HEK293 (cell line): Measurements from ENCODE around the gene B3GAT1.

Experiments used
- CTCF ChIA-PET: fragments of 350-600 bp; formaldehyde crosslinking; extraction: SDS; loops from one replicate; lab custom pipeline; 2021; ENCODE audit warnings: antibody characterized with exemption; lab: Yijun Ruan, JAX
- POLR2A ChIA-PET: fragments of 300-600 bp; formaldehyde crosslinking; extraction: SDS; loops from one replicate; lab custom pipeline; 2020; ENCODE audit warnings: antibody characterized with exemption, inconsistent platforms; lab: Yijun Ruan, JAX
- H3K27ac ChIP-seq: fragments of 200-500 bp; sonication (Bioruptor generic); 2 replicates; pipeline ENCODE4 v1.5.1; 2014; ENCODE audit warnings: low read depth, low read length, control low read depth, inconsistent platforms; ENCODE audit errors: extremely low read depth
- H3K36me3 ChIP-seq, 2 experiments: fragments of 200-500 bp in 1 of 2; sonication (Bioruptor generic) in 1 of 2; 1 replicate in 1 of 2; 2 replicates in 1 of 2; pipeline ENCODE4 v1.5.1; 2014 to 2017; ENCODE audit warnings: inconsistent platforms in 2 of 2, low read length in 2 of 2; ENCODE audit not compliant: control insufficient read depth in 2 of 2, insufficient read depth in 1 of 2
- H3K4me1 ChIP-seq: fragments of 200-500 bp; sonication (Bioruptor generic); 2 replicates; pipeline ENCODE4 v1.5.1; 2014; ENCODE audit warnings: mild to moderate bottlenecking, low read length, inconsistent platforms; ENCODE audit not compliant: control insufficient read depth, insufficient read depth
- H3K4me3 ChIP-seq: 2 replicates; pipeline ENCODE4 v1.5.1; 2011; ENCODE audit warnings: low read depth, mild to moderate bottlenecking, control low read depth, low read length, moderate library complexity
- H3K9me3 ChIP-seq: fragments of 200-500 bp; sonication (Bioruptor generic); 2 replicates; pipeline ENCODE4 v1.5.1; 2014; ENCODE audit warnings: low read depth, low read length, inconsistent platforms; ENCODE audit not compliant: control insufficient read depth, insufficient read depth
- ATF2 ChIP-seq: fragments of 450-650 bp; formaldehyde crosslinking; IDR thresholded peaks from 2 replicates; pipeline ENCODE4 v1.5.1; 2016; ENCODE audit warnings: missing biosample characterization, missing genetic modification characterization, low read depth
- EGR2 ChIP-seq: fragments of 450-650 bp; formaldehyde crosslinking; IDR thresholded peaks from 2 replicates; pipeline ENCODE4 v1.5.1; 2016; ENCODE audit warnings: low read depth, missing biosample characterization, missing genetic modification characterization
- KLF10 ChIP-seq: fragments of 450-650 bp; IDR thresholded peaks from 2 replicates; pipeline ENCODE4 v1.5.1; 2018; ENCODE audit warnings: missing biosample characterization, mild to moderate bottlenecking, missing genetic modification characterization
- OSR2 ChIP-seq: fragments of 450-650 bp; formaldehyde crosslinking; IDR thresholded peaks from 2 replicates; pipeline ENCODE4 v1.5.1; 2016; ENCODE audit warnings: missing biosample characterization, missing genetic modification characterization
- PRDM4 ChIP-seq: fragments of 450-650 bp; formaldehyde crosslinking; IDR thresholded peaks from 2 replicates; pipeline ENCODE4 v1.5.1; 2017; ENCODE audit warnings: missing biosample characterization, missing genetic modification characterization
- PRDM6 ChIP-seq: fragments of 450-650 bp; formaldehyde crosslinking; IDR thresholded peaks from 2 replicates; pipeline ENCODE4 v1.5.1; 2017; ENCODE audit warnings: missing biosample characterization, missing genetic modification characterization
- ZBTB17 ChIP-seq: fragments of 450-650 bp; formaldehyde crosslinking; IDR thresholded peaks from 2 replicates; pipeline ENCODE4 v1.5.1; 2016; ENCODE audit warnings: missing biosample characterization, missing genetic modification characterization
- ZBTB21 ChIP-seq: fragments of 450-650 bp; formaldehyde crosslinking; IDR thresholded peaks from 2 replicates; pipeline ENCODE4 v1.5.1; 2017; ENCODE audit warnings: missing biosample characterization, missing genetic modification characterization
- ZFP37 ChIP-seq: fragments of 450-650 bp; formaldehyde crosslinking; IDR thresholded peaks from 2 replicates; pipeline ENCODE4 v1.5.1; 2016; ENCODE audit warnings: missing biosample characterization, missing genetic modification characterization
- ZNF121 ChIP-seq: fragments of 450-650 bp; formaldehyde crosslinking; IDR thresholded peaks from 2 replicates; pipeline ENCODE4 v1.5.1; 2016; ENCODE audit warnings: missing biosample characterization, missing genetic modification characterization
- ZNF350 ChIP-seq: fragments of 450-650 bp; formaldehyde crosslinking; IDR thresholded peaks from 2 replicates; pipeline ENCODE4 v1.5.0; 2017; ENCODE audit warnings: missing biosample characterization, mild to moderate bottlenecking, missing genetic modification characterization
- ZNF362 ChIP-seq: fragments of 450-650 bp; formaldehyde crosslinking; IDR thresholded peaks from 2 replicates; pipeline ENCODE4 v1.5.1; 2016; ENCODE audit warnings: missing biosample characterization, missing genetic modification characterization
- ZNF433 ChIP-seq: fragments of 450-650 bp; formaldehyde crosslinking; IDR thresholded peaks from 2 replicates; pipeline ENCODE4 v1.5.1; 2016; ENCODE audit warnings: missing biosample characterization, missing genetic modification characterization, low read depth
- ZNF621 ChIP-seq: fragments of 450-650 bp; formaldehyde crosslinking; IDR thresholded peaks from 2 replicates; pipeline ENCODE4 v1.5.1; 2017; ENCODE audit warnings: missing biosample characterization, missing genetic modification characterization
- ZNF704 ChIP-seq: fragments of 450-650 bp; formaldehyde crosslinking; IDR thresholded peaks from 2 replicates; pipeline ENCODE4 v1.5.1; 2016; ENCODE audit warnings: missing biosample characterization, missing genetic modification characterization
- ZNF830 ChIP-seq: fragments of 450-650 bp; IDR thresholded peaks from 2 replicates; pipeline ENCODE4 v1.5.0; 2018; ENCODE audit warnings: missing biosample characterization, missing genetic modification characterization, low read depth, mild to moderate bottlenecking, moderate library complexity
- ZXDB ChIP-seq: fragments of 450-650 bp; formaldehyde crosslinking; IDR thresholded peaks from 2 replicates; pipeline ENCODE4 v1.5.1; 2016; ENCODE audit warnings: missing biosample characterization, missing genetic modification characterization

Gene B3GAT1

GRCh38 chr11:134343646-134344045 is 68.4 kb downstream of the B3GAT1 start:
- Histone ChIP-seq H3K36me3 (peaks cover 0 to 9% of the 10 kb centered on the region in 2 experiments; a peak in 1 of 3 replicates), H3K4me3 (no peak overlapping the region), H3K9me3 (no peaks in the 10 kb centered on the region), H3K27ac (no peak overlapping the region), H3K4me1 (no peaks in the 10 kb centered on the region)
- TF ChIP-seq ZFP37 (tag by site-specific recombination) (no peak), ATF2 (tag by site-specific recombination) (no peak), ZNF704 (no peak), ZNF433 (tag by site-specific recombination) (no peak), PRDM6 (tag by site-specific recombination) (no peak), ZNF830 (tag by site-specific recombination) (no peak), ZBTB17 (tag by site-specific recombination) (no peak)
- ChIA-PET CTCF (no interaction called here), POLR2A (interaction anchor here (0.7 kb wide), 1 partner anchor 62 kb away, joined by 4 read pairs; no protein-coding TSS in a partner anchor)

- Histone ChIP-seq H3K36me3 (peaks cover 0 to 9% of the 10 kb centered on the region in 2 experiments; a peak in 1 of 3 replicates), H3K4me1 (no peaks in the 10 kb centered on the region), H3K27ac (no peak overlapping the region), H3K4me3 (no peak overlapping the region), H3K9me3 (no peaks in the 10 kb centered on the region)
- no peak for TF ChIP-seq PRDM6 (tag by site-specific recombination)
- no peak for TF ChIP-seq OSR2 (tag by site-specific recombination)
- CTCF ChIA-PET = interaction anchor here (1.1 kb wide), 1 partner anchor 10 kb away, joined by 3 read pairs; no protein-coding TSS in a partner anchor
- POLR2A ChIA-PET = no interaction called here
These were observed 69.3 kb downstream of the B3GAT1 start for GRCh38 chr11:134342572-134343340.

GRCh38 chr11:134341805-134342571 is 70.1 kb downstream of the B3GAT1 start:
- H3K9me3 ChIP-seq = no peaks in the 10 kb centered on the region
- CTCF ChIA-PET = interaction anchor here (1.1 to 1.2 kb wide), 2 partner anchors 10 to 18 kb away, joined by 3 to 4 read pairs; no protein-coding TSS in a partner anchor
- H3K36me3 ChIP-seq = peaks cover 0 to 3% of the 10 kb centered on the region in 2 experiments; a peak in 1 of 3 replicates
- H3K4me1 ChIP-seq = no peaks in the 10 kb centered on the region
- TF ChIP-seq ZNF621 (tag by site-specific recombination) (no peak), PRDM4 (tag by site-specific recombination) (no peak), KLF10 (tag by site-specific recombination) (no peak), ZBTB21 (tag by site-specific recombination) (no peak), ZNF121 (tag by site-specific recombination) (no peak), ZXDB (no peak), ZNF362 (tag by site-specific recombination) (no peak), ZNF350 (tag by site-specific recombination) (no peak), EGR2 (no peak)
- TF ChIP-seq, all 188 proteins: peak for 0
- Histone ChIP-seq H3K4me3 (no peak overlapping the region), H3K27ac (no peak overlapping the region)
- POLR2A ChIA-PET = no interaction called here
